Hematopoietic multipotent progenitor cell treated with erythropoietin and hydrocortisone succinate and interleukin-3 and kit ligand, for 6 days (in vitro differentiated cells): ENCODE results near the gene TBK1.
"Not testable (repeated sequence)": the region's sequence is repeated elsewhere in the genome, so short reads cannot be mapped to it uniquely, and the experiment has no call there.

Experiments
- DNase-seq: peaks from one replicate; pipeline ENCODE4 v3.0.0-alpha.2; 2015

The TBK1 gene

DNA sequence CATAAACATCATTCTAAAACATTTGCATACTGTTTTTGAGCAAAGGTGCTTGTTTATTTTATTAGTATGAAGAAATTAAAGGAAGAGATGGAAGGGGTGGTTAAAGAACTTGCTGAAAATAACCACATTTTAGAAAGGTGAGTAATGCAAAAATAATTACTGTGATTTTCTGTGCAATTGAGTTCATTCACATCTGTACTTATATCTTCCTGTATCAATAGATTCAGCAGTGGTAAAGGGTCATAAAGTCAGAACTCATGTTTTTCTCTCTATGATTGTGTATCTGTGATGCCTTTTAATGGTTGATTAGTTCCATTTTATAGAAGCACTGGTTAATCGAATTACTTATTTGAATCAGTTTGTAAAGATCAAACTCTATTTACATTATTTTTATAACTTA, 46.0 kb downstream of the TBK1 start:
- DNase-seq: no peak

DNA sequence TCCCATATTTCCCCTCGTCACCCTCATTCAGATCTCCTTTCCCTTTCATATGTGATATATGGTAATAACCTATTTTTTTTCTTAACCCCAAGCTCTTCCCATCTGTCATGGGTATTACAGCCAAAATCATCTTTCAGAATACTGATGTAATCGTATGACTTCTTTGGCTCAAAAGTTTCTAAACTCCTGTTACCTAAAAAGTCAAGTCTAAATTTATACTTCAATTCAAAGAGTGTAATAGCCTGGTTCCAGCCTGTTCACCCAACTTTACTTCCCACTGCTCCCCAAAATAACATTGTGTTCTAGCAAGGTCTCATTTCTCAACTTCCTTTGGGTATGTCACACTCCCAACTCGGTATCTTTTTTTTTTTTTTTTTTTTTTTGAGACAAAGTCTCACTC, 48.5 kb downstream of the TBK1 start:
- no peak for DNase-seq

DNA sequence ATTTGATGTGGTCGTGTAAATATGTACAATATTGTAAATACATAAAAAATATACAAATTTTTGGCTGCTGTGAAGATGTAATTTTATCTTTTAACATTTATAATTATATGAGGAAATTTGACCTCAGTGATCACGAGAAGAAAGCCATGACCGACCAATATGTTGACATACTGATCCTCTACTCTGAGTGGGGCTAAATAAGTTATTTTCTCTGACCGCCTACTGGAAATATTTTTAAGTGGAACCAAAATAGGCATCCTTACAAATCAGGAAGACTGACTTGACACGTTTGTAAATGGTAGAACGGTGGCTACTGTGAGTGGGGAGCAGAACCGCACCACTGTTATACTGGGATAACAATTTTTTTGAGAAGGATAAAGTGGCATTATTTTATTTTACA, 49.6 kb downstream of the TBK1 start:
- no peak for DNase-seq

DNA sequence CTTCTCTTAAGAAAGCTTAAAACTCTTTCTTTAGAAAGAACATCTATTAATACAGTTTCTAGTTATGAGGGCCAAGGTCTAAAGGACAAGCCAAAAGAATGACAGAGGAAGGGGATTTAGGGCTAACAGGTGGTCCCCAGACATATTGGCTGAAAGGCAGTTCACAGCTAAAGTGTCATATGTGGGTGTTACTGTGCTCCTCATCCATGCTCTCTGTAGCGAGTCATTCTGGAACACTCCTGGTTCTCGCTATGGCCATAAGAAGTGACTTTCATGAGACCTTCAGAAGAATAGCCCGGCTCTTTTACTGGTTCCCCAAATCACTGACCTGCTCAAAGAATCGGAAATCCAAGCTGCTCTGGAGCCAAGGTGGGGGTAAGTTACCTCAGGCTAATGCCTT, 55.0 kb downstream of the TBK1 start:
- no peak for DNase-seq

DNA sequence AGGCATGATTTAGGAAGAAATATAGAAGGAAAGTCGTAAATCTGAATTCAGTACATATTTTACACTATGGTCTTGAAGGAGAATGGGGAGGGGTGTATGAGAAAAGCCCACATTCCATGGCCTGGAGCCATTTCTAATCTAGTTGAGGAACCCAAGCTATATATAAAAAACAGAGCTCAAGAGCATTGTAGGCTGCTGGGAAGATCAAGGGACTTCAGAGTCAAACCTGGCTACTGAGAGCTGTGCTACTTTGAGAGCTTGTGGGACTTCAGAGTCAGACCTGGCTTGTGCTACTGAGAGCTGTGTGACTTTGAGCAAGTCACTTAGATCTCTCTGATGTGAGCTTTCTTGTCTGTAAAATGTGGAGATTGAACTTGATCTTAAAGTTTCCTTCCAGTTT, 58.7 kb downstream of the TBK1 start:
- no peak for DNase-seq

DNA sequence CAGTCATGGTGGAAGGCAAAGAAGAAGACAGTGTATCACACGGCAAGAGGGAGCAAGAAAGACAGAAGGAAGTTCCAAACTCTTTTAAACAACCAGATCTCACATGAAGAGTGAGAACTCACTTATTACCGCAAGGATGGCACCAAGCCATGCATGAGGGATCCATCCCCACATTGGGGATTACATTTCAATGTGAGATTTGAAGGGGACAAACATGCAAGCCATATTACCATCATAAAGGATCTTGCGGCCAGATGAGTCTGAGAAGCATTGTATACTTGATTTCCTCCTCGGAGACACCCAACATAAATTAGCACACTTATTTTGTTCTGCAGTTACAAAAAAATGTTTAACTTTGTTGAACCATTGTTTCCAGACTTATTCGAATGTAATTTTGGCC, 66.5 kb downstream of the TBK1 start:
- DNase-seq: no peak

DNA sequence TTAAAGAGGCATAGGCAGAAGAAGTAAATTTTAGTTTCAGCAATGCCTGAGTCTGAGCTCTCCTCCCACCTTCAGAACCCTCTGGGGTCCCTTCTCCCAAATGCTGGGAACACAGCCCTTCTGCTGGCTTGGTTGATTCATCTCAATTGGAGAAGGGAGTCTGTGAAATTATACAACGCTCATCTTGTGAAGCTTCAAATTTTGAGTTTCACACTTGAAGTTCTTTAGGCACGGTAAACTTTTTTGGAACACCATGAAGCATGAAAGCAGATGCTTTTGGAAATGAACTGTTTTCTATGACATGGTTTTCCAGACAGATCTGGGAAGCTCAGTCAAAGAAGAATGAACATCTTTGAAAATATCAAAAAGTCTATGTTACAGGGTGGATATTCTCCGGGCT, 69.9 kb downstream of the TBK1 start:
- no peak for DNase-seq

DNA sequence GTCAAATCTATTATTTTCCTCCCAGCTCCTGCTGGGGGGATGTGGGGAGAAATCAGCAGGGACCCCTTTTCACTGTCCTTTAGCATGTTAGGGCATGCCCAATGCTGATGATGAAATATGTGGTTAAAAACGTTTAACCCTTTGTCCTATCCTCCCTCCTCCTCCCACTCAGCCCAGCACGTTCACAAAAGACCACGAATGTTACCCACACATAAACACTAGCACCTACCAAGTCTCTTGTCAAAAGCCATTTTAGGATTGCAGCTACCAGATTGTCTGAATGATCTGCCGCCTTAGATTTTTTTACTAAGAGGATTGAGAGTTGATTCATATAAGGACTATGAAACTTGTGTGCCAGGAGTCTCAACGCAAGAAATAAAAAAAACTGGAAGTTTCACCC, 70.4 kb downstream of the TBK1 start:
- DNase-seq: peak; percentile 31

DNA sequence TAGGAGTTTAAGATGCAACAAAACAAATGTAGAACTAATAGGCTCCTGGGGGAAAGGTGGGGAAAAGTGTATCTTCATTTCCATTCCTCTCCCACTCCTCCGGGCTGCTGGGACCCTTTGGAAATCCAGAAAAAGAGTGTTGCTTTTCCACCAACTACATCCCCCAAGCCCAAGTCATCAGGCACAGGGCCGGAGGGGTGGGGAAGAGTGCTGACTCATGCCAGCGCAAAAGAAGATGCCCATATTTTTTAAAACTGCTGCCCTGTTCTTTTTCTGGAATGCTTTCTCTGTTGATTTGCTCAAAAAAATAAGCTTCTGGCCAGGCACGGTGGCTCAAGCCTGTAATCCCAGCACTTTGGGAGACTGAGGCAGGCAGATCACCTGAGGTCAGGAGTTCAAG, 70.9 kb downstream of the TBK1 start:
- DNase-seq: no peak

DNA sequence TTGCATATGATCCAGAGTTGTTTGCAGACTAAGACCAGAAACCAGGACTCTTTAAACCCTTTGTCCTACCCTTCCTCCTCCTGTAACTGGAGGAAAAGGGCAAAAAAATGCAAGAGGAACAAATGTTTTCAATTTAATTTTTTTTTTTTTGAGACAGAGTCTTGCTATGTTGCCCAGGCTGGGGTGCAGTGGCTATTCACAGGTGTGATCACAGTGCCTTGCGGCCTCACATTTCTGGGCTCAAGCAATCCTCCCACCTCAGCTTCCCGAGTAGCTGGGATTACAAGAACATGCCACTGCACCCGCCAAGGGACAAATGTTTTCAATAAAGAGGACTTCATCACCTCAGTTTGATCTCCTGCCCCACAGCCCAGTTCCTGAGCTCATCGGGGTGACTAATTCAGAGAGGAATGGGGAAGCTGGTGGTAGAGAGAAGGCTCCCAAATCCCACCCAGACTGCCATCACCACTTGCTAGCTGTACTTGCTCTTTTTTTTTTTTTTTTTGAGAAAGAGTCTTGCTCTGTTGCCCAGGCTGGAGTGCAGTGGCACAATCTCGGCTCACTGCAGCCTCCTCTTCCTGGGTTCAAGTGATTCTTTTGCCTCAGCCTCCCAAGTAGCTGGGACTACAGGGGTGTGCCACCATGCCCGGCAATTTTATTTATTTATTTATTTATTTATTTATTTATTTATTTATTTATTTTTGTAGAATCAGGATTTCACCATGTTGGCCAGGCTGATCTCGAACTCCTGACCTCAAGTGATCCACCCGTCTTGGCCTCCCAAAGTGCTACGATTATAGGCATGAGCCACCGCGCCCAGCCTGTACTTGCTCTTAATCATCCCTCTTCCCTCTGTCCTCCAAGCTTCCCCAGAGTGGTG, 71.9 kb downstream of the TBK1 start:
- DNase-seq: not testable (repeated sequence)

DNA sequence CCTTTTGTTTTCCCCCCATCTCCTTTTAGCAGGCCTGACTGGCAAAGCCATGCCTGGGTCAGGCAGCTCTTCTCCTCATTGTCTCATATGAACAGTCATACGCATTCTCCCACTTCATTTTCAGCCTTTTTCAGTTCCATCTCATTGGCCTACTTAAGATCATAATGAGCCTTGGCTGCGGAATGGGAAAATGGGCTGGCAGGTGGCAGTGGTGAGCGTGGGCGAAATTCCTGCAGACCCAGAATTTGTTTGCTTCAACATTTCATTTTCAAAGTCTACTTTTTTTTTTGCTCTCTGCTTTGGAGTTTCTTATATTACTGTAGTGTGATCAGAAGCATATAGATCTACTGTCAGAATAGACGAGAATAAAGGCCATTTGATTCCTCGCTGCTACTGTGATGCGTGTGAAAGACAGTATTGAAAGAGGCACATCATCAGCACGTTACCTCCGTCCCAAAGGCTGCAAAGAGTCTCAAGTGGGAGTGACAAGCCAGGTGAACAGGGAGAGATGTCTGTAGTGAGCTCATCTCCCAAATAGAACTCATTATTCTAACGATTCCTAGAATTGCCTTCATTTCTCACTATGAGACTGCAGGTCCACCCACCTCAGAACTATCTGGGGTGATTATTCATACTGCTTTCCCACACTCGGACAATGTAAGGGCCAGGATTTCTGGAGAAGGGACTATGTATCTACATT, 73.7 kb downstream of the TBK1 start:
- DNase-seq: no peak

DNA sequence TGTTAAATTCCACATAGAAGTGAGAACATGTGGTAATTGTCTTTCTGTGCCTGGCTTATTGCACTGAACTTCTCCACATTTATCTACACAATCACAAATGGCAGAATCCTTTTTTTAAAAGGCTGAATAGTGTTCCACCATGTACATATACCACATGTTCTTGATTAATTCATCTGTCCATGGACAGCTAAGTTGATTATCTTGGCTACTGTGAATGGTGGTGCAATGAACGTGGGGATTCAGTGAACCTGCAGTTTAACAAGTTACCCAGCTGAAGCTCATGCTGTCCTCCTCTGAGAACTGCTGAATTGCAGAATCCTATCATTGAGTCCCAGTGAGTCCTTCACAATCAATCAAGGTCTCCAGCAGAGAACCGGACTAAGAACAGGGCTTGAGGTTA, 74.9 kb downstream of the TBK1 start:
- no peak for DNase-seq

DNA sequence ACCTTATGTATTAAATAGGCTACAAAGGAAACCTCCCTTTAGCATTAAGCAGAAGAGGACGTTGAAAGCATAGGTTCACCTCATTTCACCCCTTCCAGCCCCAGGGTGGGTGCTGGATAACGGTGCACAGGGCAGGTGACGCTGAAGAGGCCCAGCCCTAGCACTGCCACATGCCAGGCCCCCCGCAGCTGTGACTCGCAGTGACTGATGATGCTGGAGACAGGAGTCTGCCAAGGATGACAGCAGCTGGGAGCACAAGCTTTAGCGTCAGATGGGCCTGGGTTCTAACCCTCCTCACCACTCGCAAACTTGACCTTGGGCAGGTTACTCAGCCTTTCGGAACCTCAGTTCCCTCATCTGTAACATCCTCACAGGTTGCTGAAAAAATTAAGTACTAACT, 76.7 kb downstream of the TBK1 start:
- DNase-seq: no peak

DNA sequence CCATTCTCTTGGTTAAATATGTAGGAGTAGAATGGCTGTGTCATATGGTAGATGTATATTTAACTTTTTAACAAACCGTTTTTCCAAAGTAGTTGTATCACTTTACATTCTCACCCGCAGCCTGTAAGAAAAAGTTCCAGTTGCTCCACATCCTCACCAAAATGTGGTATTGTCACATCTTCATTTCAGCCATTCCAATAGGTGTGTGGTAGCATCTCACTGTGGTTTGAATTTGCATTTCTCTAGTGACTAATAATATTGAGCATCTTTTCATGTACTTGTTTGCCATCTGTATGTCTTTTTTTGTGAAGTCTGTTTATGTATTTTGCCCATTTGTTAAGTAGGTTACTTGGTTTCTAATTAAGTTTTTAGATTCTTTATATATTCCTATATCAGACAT, 78.6 kb downstream of the TBK1 start:
- DNase-seq: no peak

DNA sequence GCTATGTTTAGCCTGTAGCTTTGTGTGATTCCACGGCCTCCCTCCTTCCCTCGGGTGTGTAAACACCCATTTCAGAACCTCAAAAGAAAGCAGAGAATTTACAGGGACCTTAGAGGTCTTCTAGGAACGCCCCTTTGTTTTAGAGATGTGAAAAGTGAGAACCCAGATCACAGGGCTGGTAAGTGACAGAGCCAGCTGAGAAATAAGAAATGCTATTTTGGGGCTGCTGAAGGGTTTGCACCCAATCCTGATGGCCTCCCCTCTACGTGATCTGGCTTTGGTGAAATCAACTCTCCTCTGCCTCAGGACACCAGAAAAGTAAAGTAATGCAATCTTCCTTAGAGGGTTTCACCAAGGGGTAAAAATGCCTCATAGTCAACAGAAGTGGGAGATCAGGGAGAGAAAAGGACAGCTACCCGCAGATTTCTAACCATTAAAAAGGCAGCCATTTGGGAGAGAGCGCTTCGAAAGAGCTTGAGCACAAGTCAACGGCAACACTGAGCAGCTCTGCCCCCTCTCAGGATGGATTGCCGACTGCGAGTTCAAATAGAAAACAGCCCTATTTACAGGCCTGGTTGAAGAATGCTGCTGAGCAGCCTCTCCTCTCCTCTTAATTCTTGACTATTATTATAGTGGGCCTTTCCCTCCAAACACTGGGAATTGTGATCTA, 79.9 kb downstream of the TBK1 start:
- DNase-seq: no peak

DNA sequence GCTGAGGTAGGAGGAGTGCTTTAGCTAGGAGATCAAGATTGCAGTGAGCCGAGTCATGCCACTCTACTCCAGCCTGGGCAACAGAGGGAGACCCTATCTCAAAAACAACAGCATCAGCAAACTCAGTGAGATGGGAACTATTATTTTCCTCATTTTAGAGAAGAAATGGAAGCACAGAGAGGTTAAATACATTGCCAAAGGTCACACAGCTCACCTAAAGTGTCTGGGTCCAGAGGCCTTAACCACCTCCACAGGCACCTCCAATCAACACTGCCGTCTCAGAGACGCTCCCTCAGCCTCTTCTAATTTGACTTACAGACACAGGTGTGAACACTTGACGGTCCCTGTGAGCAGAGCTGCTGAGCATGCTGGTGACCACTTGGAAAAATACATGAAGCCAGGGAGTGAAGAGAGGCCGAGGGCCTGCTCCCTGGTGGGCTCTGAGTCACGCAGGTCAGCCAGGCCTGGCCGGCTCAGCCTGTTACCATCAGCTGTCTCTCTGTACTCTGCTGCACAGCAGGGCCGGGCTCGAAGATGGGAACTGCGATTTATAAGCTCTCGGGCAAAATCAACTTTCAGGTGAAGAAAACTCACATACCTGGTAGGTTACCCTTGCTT, 80.9 kb downstream of the TBK1 start:
- DNase-seq: no peak

DNA sequence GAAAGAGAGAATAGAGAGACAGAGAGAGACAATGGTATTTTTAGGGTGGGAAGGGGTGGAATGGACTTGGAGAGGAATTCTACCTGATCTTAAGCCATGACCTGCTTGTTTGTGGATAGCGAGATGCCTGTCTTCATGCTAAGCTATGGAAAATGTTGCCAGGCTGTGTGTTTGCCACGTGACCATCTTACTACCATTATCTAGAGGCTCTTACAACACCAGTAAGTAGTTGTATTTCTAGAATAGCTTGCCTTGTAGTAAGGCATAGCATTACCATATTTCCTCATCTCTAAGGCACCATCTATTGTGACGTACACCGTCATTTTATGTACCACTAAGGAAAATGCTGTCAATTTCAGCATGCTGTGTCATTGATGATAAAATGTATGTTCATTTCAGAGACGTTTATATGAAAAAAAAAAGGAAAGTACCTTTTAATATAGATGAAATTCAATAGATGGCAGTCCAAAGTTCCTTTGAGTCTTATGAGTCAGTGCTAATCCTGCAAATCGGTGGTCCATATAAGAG, 82.8 kb downstream of the TBK1 start:
- DNase-seq: no peak

DNA sequence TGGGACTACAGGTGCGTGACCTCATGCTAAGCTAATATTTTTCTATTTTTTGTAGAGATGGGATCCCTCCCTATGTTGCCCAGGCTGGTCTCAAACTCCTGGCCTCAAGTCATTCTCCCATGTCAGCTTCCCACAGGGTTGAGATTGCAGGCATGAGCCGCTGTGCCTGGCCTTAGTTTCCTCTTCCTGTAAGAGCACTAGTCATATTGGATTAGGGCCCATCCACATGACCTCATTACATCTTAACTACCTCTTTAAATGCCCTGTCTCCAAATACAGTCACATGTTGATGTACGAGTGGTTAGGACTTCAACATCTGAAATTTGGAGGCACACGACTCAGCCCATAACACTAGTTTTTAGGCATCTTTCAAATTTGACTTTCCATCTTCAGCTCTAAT, 86.2 kb downstream of the TBK1 start:
- DNase-seq: no peak

DNA sequence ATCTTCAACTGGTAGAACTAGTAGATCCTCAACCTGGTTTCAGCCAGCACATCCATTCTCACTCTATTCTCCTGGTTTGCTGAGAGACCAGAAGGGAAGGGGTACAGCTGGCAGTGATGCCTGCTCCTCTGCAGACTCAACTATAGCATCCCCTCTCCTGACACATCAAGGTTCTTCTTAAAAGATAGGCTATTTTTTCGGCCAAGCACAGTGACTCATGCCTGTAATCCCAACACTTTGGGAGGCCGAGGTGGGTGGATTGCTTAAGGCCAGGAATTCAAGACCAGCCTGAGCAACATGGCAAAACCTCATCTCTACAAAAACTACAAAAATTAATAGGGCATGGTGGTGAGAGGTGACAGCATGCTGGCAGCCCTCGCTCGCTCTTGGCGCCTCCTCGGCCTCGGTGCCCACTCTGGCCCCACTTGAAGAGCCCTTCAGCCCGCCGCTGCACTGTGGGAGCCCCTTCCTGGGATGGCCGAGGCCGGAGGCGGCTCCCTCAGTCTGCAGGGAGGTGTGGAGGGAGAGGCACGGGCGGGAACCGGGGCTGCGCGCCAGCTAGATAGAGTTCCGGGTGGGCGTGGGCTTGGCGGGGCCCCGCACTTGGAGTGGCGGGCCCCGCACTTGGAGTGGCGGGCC, 90.6 kb downstream of the TBK1 start:
- DNase-seq: not testable (repeated sequence)

DNA sequence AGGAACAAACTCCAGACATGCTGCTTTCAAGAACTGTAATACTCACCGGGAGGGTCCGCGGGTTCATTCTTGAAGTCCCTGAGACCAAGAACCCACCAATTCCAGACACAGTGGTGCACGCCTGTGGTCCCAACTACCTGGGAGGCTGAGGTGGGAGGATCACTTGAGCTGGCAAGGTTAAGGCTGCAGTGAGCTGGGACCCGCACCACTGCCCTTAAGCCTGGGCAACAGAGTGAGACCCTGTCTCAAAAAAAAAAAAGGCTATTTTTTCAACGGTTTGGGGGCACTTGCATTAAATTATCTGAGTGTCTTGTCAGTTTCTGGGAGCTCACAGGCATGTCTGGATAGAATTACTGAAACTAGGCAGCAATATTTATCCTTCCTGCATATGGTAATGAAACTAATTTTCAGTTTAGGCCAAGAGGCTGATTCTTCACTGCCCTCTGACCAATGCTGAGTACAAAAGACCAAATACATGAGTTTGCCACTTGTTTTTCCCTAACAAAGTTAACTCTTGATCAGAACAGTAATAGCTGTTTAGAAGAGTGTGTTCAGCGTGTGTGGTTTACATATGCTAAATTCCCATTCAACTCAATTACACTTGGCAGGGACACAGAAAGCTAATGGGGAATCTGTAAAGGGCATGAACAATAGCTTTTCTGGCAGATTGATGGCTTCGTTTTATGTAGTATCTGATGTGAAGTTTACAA, 92.6 kb downstream of the TBK1 start:
- DNase-seq: no peak

DNA sequence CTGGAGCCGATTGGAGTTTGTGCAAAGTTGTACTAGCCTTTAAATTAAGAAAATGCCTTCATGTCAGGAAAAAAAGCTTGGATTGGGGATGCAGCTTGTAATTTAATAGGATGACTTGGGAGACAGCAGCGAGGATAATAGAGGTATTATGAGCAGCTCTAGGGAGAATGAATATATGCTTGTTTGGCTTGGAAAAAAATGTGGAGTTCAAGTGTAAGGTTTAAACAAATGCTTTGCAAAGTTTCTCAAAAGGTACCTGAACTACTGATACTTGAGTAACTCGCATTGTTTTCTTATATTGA, 93.1 kb downstream of the TBK1 start:
- no peak for DNase-seq

DNA sequence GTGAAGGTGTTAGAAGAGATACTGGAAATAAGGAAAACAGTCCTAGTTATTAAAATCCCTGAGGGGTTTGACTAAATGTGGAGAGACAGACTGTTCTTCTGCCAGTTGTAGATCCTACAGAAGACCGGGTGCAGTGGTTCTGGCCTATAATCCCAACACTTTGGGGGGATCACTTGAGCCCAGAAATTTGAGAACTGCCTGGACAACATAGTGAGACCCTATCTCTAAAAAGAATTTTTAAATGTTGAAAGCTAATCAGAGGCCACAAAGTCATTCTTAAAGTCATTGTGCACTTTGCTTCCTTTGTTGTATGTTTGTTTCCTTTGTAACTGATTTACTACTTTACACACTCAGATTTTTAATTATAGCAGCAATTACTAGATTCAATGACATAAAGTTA, 97.2 kb downstream of the TBK1 start:
- DNase-seq: no peak
